HL-60/S4 (cell line): ENCODE measurements around the gene DNASE2B.

ENCODE experiments used
- in situ Hi-C: fragments of 300-500 bp; cut with MboI; formaldehyde crosslinking; loops from 2 replicates; pipeline ENCODE4 v1.14.3; 2022; ENCODE audit warnings: low sequenced_read_pairs

The DNASE2B gene

GRCh38 chr1:84373436-84374141 lies 24.7 kb upstream of the DNASE2B start:
- in situ Hi-C loops = no loop called here

GRCh38 chr1:84374991-84375696 lies 23.1 kb upstream of the DNASE2B start:
- in situ Hi-C loops = no loop called here

DNA sequence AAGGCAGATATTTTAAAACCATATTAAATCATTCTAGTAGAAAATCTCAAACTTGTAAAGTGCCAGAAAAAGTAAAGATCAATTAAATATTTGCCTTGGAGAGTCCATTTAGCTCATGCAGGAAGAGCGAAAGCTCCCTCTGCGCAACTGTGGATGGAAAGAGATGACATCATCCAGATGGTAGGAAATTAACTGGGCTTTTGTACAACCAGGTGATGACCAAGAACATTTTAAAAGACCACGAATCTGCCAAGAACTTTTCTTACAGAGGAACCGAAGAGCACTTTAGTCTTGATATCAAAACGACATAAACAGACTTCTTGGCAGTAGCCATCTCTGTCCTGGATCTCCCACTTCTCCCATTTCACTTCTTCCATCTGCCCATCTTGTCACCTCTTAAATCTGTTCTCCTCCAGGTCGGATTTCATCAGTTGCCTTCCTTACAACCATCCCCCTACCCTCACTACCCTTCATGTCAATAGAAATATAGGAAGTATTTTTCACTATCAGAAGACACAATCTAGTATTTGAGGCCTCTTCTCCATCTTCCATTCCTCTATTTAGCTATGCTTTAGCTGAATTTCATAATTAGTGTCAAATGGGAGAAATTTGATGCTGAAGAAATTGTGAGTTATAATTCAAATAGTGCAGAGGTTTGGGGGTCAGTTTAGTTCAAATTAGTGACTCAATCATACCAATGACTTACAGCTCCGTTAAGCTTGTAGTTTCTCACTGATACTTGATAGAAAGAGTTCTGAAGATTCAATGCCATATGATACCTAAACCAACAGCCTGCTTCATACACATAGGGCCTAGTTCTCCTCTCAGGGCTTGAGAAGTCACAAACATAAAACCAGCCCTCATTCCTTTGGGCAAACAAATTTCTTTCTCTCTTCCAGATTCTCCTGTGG lies 22.0 kb upstream of the DNASE2B start:
- in situ Hi-C loops = no loop called here

DNA sequence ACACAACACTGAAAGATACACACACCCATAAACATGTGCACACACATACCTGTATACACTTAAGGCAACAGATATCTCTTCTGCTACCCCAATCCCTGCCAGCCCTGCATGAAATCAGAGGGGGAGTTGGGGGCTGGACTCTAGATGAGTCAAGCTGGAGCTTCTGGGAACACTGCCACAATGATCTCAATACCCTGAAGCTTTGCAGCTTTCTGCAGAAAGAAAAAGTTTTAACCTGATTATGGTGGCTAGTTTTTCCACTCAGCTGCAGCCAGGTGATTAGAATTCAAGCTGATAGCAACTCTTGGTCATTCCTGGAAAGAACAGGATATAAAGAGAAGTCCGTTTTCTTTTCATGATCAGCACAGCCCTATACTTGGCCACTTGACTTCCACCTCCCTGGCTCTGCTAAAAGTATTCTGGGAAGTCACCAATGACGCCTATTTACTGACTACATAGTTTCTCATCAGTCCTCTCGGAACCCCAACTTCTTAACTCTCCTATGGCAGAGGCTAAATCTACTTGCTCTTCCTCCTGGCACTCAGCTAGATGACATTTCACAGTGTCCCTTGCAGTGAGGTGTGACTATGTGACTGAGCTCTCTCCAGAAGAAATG lies 20.7 kb upstream of the DNASE2B start:
- in situ Hi-C loops = no loop called here

DNA sequence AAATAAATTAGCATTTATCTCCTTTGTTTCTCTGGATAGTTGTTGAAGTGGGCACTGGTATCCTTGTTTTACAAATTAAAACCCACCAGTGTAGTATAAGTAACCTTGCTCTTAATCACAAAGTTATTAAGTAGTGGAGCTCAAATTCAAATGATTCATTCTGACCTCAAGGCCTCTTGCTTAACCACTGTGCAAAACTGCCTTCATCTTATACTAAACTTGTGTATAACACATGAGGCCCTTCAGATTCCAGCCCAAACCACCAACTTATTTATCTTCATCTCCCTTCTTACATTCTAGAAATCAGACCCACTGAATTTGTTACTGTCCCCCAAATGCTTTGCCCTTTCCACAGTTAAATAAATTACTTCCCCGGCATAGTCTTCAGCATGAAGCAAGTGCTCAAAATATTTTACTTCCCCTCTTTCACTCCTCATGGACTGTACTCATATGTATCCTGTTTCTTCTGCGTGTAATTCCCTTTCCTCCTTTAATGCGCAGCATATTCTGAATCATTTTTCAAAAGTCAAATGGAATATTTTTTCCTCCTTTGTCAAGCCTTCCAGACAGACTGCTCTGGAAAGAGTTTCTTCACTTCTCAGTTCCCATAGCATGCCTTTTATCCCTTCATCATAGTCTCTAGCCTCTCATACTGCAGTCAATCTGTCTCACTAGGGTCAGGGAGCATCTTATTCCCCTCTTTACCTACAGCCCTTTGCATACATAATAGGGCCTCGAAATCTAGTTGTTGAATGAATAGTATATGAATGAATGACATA lies 19.0 kb upstream of the DNASE2B start:
- in situ Hi-C loops = no loop called here

- in situ Hi-C loops = no loop called here
Observed at GRCh38 chr1:84379917-84380180, 18.4 kb upstream of the DNASE2B start.

- in situ Hi-C loops = no loop called here
Observed at GRCh38 chr1:84382127-84382526, 16.2 kb upstream of the DNASE2B start.

DNA sequence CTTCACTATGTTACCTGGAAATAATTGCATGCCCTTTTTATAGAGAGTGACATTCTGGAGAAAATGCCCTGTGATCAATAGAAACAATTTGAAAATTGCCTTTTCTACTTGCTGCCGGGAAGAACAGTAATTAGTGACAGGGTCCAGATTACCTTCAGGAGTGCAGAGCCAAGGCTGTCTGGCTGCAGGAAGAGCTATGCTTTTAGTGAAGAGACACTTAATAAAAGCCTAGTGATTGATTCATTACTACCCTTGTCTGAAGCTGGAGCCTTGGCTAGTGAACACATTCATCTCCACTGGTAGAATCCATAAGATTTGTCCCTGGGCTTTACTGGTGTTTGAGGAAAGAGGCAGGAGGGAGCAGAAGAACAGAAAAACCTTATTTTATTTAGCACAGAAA lies 12.9 kb upstream of the DNASE2B start:
- in situ Hi-C loops = no loop called here

DNA sequence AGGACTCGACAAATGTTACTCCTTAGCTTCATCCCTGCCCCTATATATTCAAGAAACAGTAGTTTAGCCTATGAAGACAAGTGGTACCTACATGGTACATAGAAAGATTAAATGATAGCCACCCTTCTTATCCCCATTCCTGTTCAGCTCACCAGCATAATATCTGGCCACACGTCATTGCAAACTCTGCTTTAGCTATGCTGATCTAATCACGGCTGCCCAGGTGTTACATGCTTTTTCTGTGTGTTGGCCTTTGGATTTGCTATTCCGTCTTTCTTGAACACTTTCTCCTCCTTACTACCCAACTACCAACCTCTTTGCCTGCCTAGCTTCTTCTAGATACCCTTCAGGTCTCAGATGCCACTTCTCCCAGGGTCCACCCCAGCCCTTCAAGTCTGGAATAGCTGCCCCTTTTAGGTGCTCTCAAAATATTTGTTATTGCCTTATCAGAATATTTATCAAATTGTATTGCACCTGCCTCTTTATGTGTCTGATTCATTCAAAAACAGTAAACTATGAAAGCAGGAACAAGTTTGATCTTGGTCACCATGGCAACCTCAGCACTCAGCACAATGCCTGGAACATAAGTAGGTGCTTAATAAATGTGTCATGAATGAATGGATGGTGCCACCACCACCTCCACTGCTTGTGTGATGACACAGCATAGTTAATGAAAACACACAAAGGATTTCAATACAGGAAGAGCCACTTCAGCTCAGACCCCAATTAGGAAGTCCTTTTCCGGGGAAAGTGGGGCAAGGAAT lies 11.4 kb upstream of the DNASE2B start:
- in situ Hi-C loops = no loop called here

DNA sequence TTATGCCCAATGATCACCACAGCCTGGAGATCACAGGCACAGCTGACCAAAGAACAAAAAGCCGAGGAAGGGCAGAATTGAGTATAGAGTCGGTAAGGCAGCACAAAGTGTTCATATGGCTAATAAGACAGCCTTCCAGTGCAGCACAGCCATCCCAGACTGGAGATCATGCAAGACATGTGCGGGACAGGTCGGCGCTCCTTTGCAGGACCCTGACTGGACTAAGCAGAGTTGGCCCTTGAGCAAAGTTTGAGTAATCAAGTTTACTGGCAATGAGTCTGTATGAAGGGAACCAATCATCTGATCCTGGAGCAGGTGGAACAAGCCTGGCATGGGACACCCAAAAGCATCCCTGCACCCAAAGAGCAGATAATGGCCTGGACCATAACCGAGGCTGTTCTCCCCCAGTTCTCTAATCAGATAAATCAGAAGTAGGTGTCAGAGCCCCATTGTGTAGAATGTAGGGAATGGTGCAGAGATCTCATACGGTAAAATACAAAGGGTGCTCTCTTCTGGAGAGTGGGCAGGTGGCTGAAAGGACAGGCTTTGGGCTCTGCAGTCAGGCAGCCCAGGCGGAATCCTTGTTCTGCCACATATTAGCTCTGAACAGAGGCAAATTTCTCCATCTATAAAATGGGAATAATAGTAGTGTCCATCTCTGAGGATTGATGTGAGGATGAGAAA lies 10.7 kb upstream of the DNASE2B start:
- in situ Hi-C loops = no loop called here

GRCh38 chr1:84390226-84390625 lies 8.1 kb upstream of the DNASE2B start:
- in situ Hi-C loops = no loop called here

DNA sequence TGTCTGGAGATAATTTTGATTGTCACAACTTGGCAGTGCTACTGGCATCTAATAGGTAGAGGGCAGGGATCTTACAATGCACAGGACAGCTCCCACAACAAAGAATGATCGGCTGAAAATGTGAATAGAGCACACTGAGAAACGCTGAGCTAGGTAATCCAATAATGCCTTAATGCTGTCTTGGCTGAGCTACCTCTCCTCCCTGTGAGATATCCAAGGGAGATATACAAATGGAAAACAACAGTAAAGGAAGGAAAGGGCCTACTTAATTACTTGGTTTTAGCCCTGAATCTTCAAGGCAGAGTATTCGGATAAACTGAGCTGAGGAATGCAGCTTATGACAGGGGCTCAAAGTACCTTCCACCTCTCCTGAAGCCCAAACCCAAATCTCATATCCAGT lies 2.9 kb downstream of the DNASE2B start:
- in situ Hi-C loops = no loop called here

DNA sequence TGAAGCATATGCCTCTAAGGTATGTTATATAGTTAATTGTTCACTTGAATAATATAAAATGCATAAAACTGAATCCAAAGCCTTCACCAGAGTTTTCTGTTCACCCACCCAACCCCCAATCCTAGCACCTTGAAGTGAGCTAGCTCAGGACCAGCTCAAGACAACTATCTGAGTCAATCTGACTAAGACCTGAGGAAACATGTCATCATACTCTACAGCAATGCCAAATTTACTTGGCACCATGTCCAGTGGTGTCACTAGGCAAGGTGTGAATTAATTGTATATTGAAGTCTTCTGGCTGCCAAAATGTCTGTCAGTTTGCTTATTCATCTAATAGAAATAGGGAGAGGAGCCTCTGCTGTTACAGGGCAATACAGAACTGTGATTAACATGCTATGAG lies 3.8 kb downstream of the DNASE2B start:
- in situ Hi-C loops = no loop called here

GRCh38 chr1:84402501-84402900 lies 4.2 kb downstream of the DNASE2B start:
- in situ Hi-C loops = no loop called here

- in situ Hi-C loops = no loop called here
Observed at GRCh38 chr1:84403347-84403746, 5.1 kb downstream of the DNASE2B start.

- in situ Hi-C loops = no loop called here
Observed at GRCh38 chr1:84406346-84406861, 8.1 kb downstream of the DNASE2B start.

DNA sequence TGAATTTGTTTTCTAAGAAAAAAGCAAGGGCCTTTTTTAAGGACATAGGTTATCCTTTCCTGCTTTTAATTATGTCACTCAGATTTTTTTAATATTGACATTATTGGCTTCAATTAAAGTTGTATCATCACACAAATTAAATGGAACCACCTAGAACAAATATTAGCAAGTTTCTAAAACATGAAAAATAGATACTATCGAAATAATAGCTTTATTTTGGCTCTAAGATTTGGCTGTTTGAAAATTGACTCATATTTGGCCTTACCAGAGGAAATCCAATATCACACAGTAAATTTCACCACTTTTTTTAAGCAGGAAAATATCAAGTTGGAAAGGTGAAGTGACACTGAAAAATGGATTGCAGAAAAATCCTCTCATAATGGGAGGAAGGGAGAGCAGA lies 9.2 kb downstream of the DNASE2B start:
- in situ Hi-C loops = no loop called here

DNA sequence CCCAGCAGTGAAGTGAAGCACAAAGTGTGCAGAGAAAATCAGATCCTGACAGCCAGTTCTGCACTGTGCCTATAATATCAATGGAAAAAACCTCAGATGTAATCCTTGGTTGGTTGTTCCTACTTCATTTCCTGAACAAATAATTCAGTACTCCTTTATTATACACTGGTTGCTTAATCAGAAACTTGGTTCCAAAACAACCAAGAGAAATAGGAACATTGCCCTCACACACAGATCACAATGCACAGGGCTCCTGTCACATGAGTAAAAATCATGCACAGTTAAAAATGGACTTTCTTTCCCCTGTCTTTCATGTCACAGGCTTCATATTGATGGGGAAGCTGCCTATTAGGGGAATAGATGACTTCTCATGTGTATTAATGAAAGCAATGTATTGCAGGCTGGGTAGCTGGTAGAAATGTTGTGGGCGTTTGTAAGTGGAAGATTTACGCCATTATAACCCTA lies 9.7 kb downstream of the DNASE2B start:
- in situ Hi-C loops = no loop called here

- in situ Hi-C loops = no loop called here
Observed at GRCh38 chr1:84409888-84410287, 11.6 kb downstream of the DNASE2B start.
